Activated CD8-positive, alpha-beta memory T cell treated with anti-CD3 and anti-CD28 coated beads, Interleukin-2, amount 50 U/mL, for 48 hours (primary cell): ENCODE data around the gene SORCS1.
"Not testable (repeated sequence)": the region's sequence is repeated elsewhere in the genome, so short reads cannot be mapped to it uniquely, and the experiment has no call there.

Source experiments
- DNase-seq: peaks from one replicate; pipeline ENCODE4 v3.0.0-alpha.2; 2020

Gene SORCS1

DNA sequence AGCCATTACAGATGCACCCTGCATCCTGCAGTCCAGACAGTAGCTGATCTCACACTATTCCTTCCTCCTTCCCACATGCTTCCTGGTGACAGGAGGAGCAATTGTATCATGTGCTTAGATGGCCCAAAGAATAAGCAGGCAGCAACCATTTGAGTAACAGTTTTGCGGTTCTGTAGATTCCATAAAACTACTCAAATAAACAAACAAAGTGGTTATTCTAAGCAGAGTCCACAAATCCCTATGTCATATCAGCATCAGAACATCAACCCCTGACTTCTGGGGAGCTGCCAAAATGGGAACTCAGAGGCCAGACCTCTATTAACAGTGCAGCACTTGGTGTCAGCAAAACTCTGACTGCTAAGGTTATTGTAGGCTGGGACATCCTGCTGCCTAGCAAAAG lies 226.0 kb downstream of the SORCS1 start:
- DNase-seq: no peak

DNA sequence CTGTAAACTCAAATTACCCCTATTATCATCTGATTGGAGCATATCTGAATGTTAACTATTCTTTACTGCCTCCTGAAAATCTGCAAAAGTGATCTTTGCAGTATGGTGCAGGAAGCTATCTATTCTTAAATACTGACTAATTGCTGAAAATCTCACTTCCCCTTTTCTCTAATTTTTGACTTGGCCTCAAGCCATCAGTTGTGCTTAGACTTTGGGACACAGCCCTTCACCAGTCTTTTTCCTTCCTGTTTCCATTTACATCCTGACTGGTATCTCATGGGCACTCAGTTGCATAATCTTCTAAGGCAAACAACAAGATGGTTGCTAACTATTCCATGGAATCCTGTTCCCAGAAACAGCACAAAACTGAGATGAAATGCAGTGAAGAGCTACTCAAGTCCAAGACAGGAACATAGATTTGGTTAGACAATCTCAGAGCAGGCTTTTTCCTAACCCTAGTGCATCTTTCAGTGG lies 228.5 kb downstream of the SORCS1 start:
- DNase-seq: no peak

DNA sequence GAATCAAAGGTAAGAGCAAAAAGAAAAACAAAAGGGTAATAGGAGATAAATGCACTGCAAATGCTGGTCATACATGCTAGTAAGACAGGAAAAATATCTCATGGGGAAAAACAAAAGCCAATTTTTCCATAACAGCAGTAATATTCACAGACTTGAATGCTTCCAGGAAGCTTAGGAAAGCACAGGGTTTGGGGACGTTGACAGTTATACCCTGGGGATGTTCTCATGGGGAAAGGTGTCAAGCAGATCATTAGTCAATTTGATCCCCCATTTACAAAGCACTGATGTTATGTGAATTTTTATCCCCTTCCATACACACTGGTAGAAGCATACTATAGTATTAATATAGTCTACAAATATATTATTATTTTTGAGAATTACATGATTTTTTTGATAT lies 232.7 kb downstream of the SORCS1 start:
- no peak for DNase-seq

DNA sequence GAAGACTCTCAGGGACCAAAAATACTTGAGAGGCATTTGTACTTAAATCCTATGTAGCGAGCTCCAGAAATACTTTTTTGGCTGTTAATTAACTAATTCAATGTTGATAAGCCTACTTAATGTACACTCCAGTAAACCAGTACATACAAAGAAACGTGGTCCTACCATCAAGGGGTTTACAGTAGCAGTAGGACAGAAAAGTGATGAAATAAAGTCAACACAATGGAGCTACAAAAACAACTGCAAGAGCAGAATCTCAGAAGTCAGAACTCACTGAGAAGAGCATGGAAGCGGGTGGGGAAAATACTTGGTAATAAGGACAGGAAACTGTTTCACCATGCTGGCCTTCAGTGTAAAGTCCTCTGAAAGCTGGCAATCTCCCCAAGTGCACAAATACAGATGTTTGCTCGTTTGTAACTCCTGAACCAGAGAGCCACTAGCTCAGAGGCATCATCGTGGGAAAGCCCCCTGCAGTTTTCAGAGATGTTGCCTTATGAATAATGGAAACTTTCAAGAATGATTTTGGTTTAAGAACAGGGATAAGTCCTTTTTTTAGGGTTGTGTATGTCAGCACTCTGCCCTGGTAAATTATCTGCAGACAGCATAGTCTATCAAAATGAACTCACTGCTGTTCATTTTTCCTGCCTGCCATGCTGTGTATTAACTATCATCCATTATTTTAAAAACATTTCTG lies 233.2 kb downstream of the SORCS1 start:
- no peak for DNase-seq

DNA sequence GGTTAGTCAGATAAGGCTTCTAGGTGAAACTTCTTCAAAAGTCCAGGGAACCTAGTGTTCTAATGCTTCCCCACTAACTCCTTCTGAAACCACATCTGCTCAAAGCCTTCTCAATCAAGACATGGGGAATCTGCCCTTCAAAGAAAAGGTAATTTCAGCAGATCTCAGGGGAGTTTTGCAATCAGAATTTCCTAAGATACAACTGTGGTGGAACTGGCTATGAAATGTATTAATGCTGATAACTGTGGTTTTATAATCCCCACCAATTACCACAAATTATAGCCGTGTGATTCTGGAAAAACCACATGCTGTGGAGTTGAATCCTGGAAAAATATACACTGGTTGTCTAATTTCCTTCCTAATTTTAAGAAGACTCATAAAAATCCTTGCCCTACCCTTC lies 233.8 kb downstream of the SORCS1 start:
- DNase-seq: no peak

DNA sequence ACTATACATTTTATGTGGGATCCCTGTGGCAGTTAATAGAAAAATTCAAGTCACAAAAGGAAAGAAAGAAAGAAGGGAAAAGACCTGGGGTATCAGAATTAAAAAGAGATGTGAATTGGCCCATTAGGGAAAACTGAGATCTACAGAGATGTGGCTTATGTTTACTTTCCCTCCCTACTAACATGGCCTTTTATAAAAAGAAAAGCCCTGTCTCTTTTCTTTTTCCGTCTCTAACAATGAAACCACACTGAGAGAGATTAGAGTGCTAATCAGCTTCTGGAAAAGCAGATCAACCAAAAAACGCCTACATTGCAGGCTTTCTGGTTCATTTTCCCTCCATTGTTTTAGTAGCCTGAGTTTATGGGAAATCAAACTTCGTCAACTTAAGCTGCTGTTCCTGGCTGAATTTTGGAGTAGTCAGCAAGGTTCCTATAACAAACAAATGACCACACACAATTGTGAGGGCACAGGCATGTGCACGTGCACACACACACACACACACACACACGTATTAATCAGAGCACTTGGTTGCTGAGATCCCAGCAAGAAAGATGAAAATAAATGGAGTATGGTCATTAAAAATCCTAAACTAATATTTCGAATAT lies 235.1 kb downstream of the SORCS1 start:
- no peak for DNase-seq

DNA sequence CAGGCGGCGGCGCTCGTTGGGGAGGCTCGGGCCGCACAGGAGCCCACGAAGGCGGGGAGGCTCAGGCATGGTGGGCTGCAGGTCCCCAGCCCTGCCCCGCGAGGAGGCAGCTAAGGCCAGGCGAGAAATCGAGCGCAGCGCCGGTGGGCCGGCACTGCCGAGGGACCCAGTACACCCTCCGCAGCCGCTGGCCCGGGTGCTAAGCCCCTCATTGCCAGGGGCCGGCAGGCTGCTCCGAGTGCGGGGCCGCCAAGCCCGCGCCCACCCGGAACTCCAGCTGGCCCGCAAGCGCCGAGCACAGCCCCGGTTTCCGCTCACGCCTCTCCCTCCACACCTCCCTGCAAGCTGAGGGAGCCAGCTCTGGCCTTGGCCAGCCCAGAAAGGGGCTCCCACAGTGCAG lies 236.4 kb downstream of the SORCS1 start:
- DNase-seq: not testable (repeated sequence)

DNA sequence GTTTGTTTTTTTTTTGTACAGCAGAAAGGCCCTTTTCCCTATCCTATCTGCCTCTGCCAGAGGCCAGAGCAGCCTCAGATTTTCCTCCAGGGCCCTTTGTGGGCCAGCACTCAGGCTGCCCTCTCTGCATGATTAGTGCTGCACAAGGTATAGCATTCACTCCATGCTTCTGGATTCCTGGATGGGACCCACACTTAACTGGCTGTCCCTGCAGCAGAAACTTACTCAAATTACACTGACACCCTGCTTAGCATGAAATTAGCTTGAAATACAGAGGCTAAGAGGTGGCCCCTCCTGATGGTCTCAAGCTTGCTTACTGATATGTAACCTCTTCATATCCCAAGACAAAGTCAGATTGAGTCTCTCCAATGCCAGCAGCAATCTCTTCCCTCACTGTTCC lies 239.3 kb downstream of the SORCS1 start:
- DNase-seq: no peak

DNA sequence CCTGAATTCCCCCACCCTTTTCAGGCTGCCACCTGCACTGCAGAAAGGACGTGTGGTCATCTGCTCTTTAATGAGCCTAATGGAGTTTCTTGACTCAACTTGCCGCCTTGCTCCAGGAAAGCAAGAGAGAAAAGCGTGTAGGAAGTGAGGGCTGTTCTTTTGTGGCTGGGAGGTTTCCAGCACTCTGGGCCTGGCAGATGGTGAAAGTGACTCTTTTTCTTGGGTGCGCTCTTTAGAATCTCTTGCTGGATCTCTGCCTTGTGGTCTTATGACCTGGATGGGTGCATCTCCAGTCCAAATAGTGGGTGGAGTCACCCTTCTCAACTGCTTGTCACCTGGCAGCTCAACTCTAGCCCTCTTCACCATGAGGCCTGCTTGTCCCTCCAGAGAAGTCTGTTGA lies 244.0 kb downstream of the SORCS1 start:
- DNase-seq: no peak

DNA sequence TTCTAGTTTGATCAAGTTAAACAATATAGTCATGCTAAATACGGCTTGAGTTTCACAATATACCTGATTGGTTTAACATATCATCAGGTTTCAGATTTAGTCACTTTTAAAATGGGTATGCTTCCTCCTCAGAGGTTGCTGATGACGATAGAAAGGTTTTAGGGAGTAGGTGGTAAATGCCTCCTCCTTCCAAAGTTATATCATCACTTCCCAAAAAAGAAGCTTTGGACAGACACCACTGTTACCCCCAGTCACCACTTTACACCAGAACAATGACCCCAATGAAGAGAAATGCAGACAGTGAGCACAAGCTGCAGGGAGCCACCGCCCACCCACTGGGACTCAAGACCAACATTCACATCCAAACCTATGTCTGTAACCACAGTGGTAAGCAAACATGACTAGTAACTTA lies 244.6 kb downstream of the SORCS1 start:
- no peak for DNase-seq

DNA sequence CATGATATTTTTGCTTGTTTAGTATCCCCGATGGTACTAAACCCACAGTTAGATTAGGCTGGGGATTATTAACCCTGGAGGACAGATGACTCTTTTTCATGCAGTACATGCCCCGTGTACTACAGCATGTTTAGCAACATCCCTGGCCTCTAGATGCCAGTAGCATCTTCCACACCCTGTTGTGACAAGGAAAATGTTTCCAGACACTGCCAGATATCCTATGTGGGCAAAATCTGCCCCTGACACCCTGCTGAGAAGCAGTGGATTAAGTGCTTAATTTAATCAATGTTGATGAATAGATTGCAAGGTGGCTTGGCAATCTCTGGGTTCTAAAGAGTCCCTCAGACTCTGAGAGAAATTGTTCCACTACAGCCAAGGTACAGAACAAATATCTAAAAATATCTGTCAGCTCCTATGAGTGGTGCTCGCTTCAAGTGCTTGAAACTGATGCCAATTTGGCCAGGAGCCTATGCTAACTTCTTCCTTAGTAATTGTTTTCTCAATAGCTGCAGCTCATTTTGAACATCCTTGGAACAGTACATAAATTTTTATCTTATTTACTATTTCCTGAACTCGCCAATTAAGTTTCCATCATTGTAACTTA lies 247.0 kb downstream of the SORCS1 start:
- no peak for DNase-seq

DNA sequence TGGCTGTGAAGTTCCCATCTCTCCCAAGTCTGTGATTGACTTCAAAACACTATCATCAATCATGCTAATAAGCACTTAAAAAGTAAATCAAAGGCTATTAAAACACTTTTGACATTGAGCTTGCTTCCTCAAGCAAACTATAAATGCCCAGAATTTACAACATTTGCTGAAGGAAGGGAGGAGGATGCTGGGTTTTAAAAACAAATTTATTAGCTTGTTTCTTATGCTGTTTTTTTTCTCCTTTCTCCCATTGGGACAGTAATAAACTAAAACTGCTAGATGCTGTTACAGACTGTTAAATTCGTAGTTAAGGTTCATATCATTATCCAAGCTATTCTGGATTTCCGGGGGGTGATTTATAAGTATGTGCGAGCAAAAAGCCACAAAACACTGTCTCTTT lies 250.5 kb downstream of the SORCS1 start:
- no peak for DNase-seq

DNA sequence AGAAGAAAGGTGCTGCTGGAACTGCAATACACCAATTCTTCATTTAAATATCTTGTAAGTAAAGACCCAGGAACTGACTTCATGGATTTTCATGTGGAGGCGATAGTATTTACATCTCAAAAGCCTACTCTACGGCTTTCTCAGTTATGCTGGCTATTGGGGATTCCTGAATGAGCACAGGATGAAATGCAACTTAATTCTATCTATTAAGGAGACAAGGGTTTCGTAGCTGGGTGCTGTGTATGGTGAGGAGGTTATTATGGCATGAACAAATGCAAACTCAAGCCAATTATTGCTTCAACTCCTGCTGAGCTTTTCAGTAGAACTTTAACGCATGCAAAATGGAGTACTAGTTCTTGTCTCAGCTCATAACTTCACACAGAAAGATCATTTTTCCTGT lies 251.2 kb downstream of the SORCS1 start:
- DNase-seq: no peak

DNA sequence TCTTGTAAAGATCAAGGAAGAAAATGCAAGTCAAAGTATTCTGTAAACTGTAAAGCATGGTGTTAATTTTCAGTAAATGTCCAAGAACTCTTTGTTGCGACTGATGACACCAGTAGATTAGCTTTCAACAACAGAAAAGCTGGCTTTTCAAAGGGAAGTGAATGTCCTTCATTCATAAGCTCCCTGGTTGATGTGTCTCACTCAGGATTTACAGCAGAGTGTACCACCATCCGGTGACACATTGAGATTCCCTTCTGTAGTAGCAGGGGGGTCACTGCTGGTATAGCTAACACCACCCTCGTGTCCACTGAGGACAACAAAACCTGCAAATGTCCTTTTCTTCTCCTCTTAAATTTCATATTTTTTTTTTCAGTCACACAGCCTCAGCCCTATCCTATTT lies 253.4 kb downstream of the SORCS1 start:
- no peak for DNase-seq

DNA sequence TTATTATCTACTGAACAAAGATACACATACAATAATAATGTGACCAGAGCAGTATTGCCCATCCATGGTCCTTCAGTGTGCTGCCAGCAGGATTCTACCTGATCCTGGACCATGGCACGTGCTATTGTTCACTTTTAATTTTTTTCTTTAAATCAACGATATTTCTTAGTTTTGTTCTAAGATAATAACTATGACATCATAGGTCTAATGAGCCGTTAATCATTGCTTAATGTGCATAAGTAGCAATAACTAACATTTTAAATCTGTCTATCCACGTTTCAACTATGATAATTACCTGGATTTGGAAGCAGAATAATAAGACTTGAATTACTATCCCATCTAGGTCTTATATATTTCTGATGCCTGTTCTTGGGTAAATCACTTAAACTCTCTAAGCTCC lies 253.8 kb downstream of the SORCS1 start:
- DNase-seq: no peak

DNA sequence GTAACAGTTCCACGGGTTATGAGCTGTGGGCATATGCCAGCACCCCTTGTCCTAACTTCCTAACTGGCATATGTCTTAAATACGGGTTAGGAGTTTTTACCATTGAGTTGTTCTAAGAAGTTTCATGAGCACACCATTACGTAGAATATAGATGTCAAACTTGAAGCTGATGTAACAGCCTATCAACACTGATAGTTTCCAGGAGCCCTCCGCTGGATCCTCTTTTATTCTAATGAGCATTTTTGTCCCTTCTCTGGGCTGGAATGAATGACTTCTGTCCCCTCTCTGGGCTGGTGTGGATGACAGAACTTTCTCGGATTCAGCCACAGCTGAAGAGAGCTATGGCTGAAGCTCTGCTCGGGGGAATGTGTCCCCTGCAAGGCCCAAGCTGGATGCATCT lies 256.3 kb downstream of the SORCS1 start:
- DNase-seq: no peak

DNA sequence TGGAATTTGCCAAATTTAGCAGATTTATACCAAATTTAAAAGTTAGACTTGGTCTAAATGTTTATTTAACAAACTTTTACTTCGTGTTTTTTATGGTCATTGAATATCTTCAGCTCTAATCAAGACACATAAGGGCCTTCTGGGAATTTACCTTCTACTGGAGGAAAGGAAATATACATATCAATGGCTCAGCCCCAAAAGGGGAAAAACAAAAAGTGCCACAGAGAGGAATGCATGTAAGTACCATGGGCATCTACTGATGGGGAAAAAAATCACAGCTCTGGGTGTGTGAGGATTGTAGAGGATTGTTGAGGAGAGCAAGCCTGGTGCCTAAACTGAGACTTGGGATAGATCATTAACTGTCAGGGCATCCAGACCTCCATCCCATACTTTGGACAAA lies 260.3 kb downstream of the SORCS1 start:
- no peak for DNase-seq

DNA sequence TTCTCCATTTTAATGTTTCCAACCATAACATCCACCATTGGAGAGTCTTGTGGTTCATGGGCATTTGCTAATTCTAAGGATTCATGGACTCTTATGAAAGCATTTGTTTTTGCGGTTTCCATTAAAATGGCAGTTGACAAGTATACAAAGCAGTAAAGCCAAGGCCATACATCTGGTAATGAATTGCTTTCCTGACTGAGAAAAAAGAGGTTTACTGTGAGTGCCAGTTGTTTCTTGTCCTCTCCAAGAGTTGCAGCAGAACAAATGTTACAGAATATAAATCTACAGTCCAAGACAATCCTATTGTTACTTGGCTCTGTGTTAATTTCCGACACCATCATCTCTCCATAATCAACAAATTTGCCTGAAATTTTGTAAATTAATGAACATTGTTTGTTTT lies 261.3 kb downstream of the SORCS1 start:
- DNase-seq: no peak

DNA sequence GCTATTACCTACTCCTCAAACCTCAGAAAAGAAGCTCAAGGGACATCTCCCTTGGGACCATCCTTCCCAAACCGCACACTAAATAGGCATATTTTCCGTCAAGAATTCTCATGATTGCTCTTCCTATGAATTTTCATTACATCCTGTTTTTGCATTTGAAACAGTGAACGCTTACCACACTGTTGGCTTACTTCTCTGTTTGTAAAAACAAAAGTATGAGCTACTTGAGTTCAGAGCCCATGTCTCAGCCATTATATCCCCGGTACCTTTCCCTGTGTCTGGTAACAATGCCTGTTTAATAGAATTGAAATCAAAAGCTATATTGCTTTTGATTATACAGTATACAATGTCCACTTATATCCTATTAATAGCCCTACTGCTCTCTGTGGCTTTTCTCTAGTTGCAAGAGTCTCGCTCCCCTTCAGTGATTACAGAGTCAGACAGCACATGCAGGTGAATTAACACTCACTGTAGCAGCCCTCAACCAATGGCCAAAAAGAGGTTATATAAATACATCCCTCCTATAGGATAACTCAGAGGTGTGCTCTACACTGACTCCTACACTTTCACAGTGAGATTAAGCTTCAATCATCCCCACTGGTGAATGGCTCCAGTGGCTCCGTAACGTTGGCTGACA lies 264.4 kb downstream of the SORCS1 start:
- DNase-seq: no peak

DNA sequence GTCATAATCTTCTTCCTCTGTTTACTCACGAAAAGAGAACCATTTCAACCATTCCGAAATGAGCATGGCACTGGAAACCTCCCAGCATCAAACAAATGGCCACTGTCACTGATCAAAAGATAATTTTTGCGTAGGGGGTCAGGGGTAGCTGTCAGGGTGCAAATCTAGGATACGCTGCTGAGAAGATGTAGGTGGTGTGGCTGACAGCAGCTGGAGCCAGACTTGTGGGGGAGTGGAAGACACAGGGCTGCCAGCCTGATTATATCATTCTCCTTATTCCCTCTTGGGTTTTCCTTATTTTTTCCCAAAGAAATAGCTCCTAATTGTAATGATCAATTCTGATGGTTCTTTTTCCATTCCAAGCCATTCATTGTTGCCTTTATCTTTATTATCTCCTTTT lies 266.1 kb downstream of the SORCS1 start:
- DNase-seq: no peak

DNA sequence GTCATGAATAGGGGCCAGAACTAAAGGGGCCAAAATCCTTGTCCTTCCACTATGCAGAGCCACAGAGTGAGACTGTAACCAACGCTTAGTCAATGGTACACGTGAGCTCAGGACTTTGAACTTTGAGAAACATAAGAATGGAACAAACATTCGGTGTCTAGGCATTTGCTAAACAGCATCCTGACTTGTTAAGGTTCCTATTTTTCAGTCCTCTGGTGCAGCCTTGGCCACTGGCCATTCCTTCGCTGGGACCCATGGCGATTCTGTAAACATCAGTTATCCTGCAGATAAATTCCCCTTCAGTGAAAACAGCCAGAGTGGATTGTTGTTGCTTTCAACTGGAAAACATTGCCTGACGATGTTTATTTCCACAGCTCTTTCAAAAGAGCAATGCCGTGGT lies 266.8 kb downstream of the SORCS1 start:
- DNase-seq: no peak

DNA sequence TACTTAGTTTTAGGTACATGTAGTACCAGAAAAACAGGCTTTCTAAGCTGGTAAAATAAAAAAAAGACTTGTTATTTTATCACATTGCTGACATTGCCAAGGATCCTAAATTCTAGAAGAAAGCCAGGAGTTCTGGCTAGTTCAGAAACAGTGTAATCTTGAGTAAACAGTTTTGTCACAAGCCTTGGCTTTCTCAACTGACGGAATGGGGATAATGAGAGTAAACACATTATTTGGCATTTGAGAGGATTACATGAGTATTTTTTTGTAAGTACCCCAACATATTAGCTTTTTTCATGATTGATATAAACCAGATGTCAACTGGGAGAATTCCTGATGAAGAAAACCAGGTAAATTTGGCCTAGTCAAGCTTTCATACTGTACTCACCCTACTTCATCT lies 269.8 kb downstream of the SORCS1 start:
- no peak for DNase-seq

DNA sequence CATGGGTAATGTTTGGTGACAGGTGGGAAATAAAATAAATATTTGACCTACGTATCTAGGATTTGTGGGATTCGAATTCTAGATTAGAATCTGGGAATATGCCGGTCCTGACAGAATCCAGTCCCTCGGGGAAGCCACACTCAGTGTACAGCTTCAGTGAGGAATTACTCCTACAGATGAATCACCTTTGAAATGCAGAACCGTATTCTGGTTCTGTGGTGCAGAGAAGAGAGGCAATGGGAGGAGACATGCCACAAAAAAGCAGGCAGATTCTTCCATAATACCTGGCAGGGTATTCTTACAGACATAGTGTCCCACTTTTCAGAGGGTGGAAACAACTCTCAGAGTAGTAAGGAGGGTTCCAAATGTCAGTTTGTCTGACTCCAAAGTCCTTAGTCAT lies 286.9 kb downstream of the SORCS1 start:
- no peak for DNase-seq

DNA sequence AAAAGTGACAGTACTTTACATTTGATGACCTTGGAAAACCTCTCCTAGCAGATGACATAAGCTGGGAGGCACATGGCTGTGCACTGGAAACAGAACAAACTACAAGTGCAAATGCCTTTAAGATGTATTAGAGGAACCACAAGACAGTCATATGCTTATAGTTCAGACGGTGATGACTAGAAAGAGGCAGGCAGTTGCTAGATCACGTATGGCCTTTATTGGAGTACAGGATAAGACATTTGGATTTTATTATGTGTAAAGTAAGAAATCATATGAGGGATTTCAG lies 290.0 kb downstream of the SORCS1 start:
- DNase-seq: no peak
